Lower lobe of right lung (tissue), 2 donors: ENCODE data around the gene MAD1L1. TPM values are rescaled to one million over a fixed set of nuclear protein-coding genes. Genes with fewer than 3 reads are reported as not detected.
A peak's percentile ranks its signal among the peaks of the same experiment; 100 is the strongest.

Experiments used
- ATAC-seq, 2 donors: fragments of 200-7000 bp; cut with Tn5 transposase; one replicate each; pipeline ENCODE4 v1.9.1; 2020 to 2022; ENCODE audit warnings: mild to moderate bottlenecking in 2 of 2, moderate library complexity in 2 of 2
- DNase-seq: peaks from one replicate; pipeline ENCODE4 v3.0.0-alpha.2; 2020
- H3K27ac ChIP-seq: fragments of 200-600 bp; one replicate; pipeline ENCODE4 v1.8.0; 2022
- H3K27me3 ChIP-seq: fragments of 200-600 bp; one replicate; pipeline ENCODE4 v1.8.0; 2022; ENCODE audit warnings: low read depth
- H3K36me3 ChIP-seq: fragments of 200-600 bp; one replicate; pipeline ENCODE4 v1.8.0; 2022; ENCODE audit warnings: mild to moderate bottlenecking
- H3K4me1 ChIP-seq: fragments of 200-600 bp; one replicate; pipeline ENCODE4 v1.8.0; 2022
- H3K4me3 ChIP-seq: fragments of 200-600 bp; one replicate; pipeline ENCODE4 v1.8.0; 2022; ENCODE audit warnings: mild to moderate bottlenecking
- H3K9me3 ChIP-seq: fragments of 200-600 bp; one replicate; pipeline ENCODE4 v1.8.0; 2022
- CTCF ChIP-seq: fragments of 200-600 bp; IDR thresholded peaks from one replicate; pipeline ENCODE4 v1.8.0; 2022; ENCODE audit warnings: antibody characterized with exemption, mild to moderate bottlenecking
- intact Hi-C: fragments of 100-400 bp; cut with DNase I; formaldehyde crosslinking; loops from one replicate; pipeline ENCODE4 v1.11.0; 2022
- total RNA-seq: library from RNA; stranded (reverse); fragmentation: NEBNext Ultra II Directional; extraction: Animal tissue kit (Norgen Biotek cat#: 25700); gene quantifications from one replicate; pipeline ENCODE4 v1.2.1, GENCODE V29; 2021
- donor health status: DM: no; HTN: yes; CAD: no; lungs with severe emphysema.

Gene MAD1L1
- total RNA-seq, 1 donor from 2014 or later, result 44.5 TPM

DNA sequence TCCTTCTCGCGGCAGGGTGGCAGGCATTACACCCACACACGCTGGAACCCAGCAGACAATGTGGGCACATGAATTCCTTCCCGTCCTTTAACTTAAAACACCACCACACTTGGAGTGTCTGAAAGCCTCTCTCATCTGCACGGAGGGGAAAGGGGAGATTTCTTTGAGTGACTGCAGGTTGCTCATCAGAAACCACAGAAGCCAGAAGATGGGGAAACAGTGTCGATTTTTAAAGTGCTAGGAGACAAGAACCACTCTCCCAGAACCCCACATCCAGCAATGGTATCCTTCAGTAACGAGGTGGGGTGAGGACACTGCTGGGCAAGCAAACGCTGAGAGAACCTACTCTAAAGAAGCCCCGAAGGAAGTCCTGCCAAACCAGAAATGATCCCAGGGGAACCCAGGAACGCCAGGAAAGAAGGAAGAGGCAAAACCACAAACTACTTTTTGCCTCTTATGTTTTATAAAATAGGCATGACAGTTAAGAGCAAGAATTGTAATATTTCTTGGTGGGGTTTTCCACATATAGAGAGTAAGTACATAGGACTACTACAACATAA, 308.4 kb downstream of the MAD1L1 start:
- peaks cover 24% of the 10 kb centered on the region for H3K4me1 ChIP-seq
- H3K9me3 ChIP-seq, result no peaks in the 10 kb centered on the region
- H3K36me3 ChIP-seq, result no peaks in the 10 kb centered on the region
- ATAC-seq (no peak), DNase-seq (no peak)
- H3K27ac ChIP-seq, result no peak overlapping the region
- TF ChIP-seq CTCF, result no peak
- no peaks in the 10 kb centered on the region for H3K27me3 ChIP-seq
- no peak overlapping the region for H3K4me3 ChIP-seq
- intact Hi-C loops, result no loop called here

- Histone ChIP-seq H3K4me3 (no peak overlapping the region), H3K27me3 (no peaks in the 10 kb centered on the region), H3K27ac (no peak overlapping the region), H3K9me3 (no peaks in the 10 kb centered on the region), H3K36me3 (no peaks in the 10 kb centered on the region), H3K4me1 (peaks cover 27% of the 10 kb centered on the region)
- ATAC-seq (no peak), DNase-seq (peak; percentile 20)
- intact Hi-C loops, result no loop called here
- TF ChIP-seq CTCF, result no peak
Observed at GRCh38 chr7:1923409-1924257, 309.1 kb downstream of the MAD1L1 start.

DNA sequence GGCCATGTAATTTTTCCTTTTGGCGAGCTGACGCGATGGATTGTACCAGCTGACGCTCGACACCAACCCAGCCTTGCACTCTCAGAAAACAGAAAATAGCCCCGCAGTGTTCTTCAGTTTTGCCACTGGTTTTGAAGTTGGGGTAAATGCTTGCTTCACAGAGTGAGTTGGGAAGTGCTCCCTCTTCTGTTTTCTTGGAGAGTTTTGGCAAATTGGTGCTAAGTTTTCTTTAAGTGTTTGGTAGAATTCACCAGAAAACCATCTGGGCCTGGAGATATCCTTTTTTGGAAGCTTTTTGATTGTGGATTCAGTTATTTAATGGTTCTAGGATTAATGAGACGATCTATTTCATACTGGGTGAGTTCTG, 309.9 kb downstream of the MAD1L1 start:
- TF ChIP-seq CTCF, result no peak
- H3K4me1 ChIP-seq, result peaks cover 27% of the 10 kb centered on the region
- H3K9me3 ChIP-seq, result no peaks in the 10 kb centered on the region
- no peaks in the 10 kb centered on the region for H3K27me3 ChIP-seq
- ATAC-seq, result no peak
- DNase-seq, result no peak
- no peak overlapping the region for H3K4me3 ChIP-seq
- H3K27ac ChIP-seq, result no peak overlapping the region
- H3K36me3 ChIP-seq, result no peaks in the 10 kb centered on the region
- intact Hi-C loops, result no loop called here

GRCh38 chr7:1922071-1922869, 310.5 kb downstream of the MAD1L1 start:
- ATAC-seq (no peak), DNase-seq (peak; percentile 49)
- Histone ChIP-seq H3K27ac (no peak overlapping the region), H3K27me3 (no peaks in the 10 kb centered on the region), H3K4me3 (no peak overlapping the region), H3K4me1 (peaks cover 31% of the 10 kb centered on the region), H3K36me3 (no peaks in the 10 kb centered on the region), H3K9me3 (no peaks in the 10 kb centered on the region)
- intact Hi-C loops, result no loop called here
- no peak for TF ChIP-seq CTCF

DNA sequence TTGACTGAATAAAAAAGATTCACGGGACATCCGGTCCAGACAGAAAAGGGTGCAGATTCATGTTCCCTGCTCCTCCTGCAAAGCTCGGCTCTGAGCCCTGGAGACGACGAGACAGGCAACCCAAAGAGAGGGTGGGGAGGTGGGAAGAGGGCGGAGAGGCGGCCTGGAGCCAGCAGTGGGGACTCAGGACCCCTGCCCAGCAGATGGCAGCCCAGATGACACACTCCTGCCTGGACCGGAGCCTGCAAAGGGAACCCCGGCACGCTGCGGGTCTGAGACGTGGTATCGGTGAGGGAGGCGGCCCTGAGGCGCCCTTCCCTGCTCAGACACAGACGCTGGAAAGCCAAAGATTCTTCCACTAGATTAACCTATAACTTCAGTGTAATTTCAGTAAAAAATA, 311.9 kb downstream of the MAD1L1 start:
- ATAC-seq (no peak), DNase-seq (peak; percentile 44)
- Histone ChIP-seq H3K27me3 (no peaks in the 10 kb centered on the region), H3K27ac (no peak overlapping the region), H3K4me3 (no peak overlapping the region), H3K9me3 (no peaks in the 10 kb centered on the region), H3K4me1 (peaks cover 31% of the 10 kb centered on the region), H3K36me3 (no peaks in the 10 kb centered on the region)
- TF ChIP-seq CTCF, result no peak
- intact Hi-C loops, result no loop called here
